HAP-1 (cell line): Measurements from ENCODE around the gene ATP4A.

Experiments used
- DNase-seq, 2 experiments: peaks; one replicate each; pipeline ENCODE4 v3.0.0-alpha.2; 2016 to 2020; ENCODE audit warnings: low spot score in 2 of 2
- H3K27me3 ChIP-seq: fragments of 250-450 bp; sonication (Bioruptor Pico); 2 replicates; pipeline ENCODE4 v1.5.1; 2020; ENCODE audit warnings: low read depth, mild to moderate bottlenecking, moderate library complexity
- H3K36me3 ChIP-seq: fragments of 250-450 bp; sonication (Bioruptor Pico); replicated peaks from 2 replicates; pipeline ENCODE4 v1.5.1; 2020; ENCODE audit warnings: mild to moderate bottlenecking
- H3K4me1 ChIP-seq: fragments of 250-450 bp; sonication (Bioruptor Pico); 2 replicates; pipeline ENCODE4 v1.5.1; 2020; ENCODE audit warnings: mild to moderate bottlenecking
- H3K4me3 ChIP-seq: fragments of 250-450 bp; sonication (Bioruptor Pico); 2 replicates; pipeline ENCODE4 v1.5.1; 2020; ENCODE audit warnings: mild to moderate bottlenecking, moderate library complexity
- H3K9me3 ChIP-seq: fragments of 250-450 bp; sonication (Bioruptor Pico); 2 replicates; pipeline ENCODE4 v1.5.1; 2020; ENCODE audit warnings: mild to moderate bottlenecking, moderate library complexity
- in situ Hi-C: fragments of 300-500 bp; cut with MboI; formaldehyde crosslinking; loops from 3 replicates; pipeline ENCODE4 v1.14.3; 2020; ENCODE audit warnings: low sequenced_read_pairs, inconsistent platforms, mixed read lengths

The ATP4A gene

GRCh38 chr19:35559781-35560180 is 3.7 kb downstream of the ATP4A start:
- in situ Hi-C loops, result no loop called here
- no peaks in the 10 kb centered on the region for H3K9me3 ChIP-seq
- H3K27me3 ChIP-seq, result peaks cover 2% of the 10 kb centered on the region; the same call in 1 of the 2 replicates
- H3K36me3 ChIP-seq, result no peaks in the 10 kb centered on the region
- DNase-seq, result no peak
- H3K4me1 ChIP-seq, result no peaks in the 10 kb centered on the region; the same call in none of the 2 replicates
- no peak overlapping the region for H3K4me3 ChIP-seq

- Histone ChIP-seq H3K27me3 (peaks cover 2% of the 10 kb centered on the region; the same call in 1 of the 2 replicates), H3K4me3 (no peak overlapping the region), H3K4me1 (no peaks in the 10 kb centered on the region; the same call in none of the 2 replicates), H3K36me3 (no peaks in the 10 kb centered on the region), H3K9me3 (no peaks in the 10 kb centered on the region)
- in situ Hi-C loops, result no loop called here
- DNase-seq, result no peak
These were observed 4.2 kb downstream of the ATP4A start for GRCh38 chr19:35559281-35559659.

- Histone ChIP-seq H3K9me3 (no peaks in the 10 kb centered on the region), H3K4me1 (no peaks in the 10 kb centered on the region; the same call in none of the 2 replicates), H3K27me3 (peaks cover 2% of the 10 kb centered on the region; the same call in 1 of the 2 replicates), H3K4me3 (peak overlapping the region; percentile 42), H3K36me3 (no peaks in the 10 kb centered on the region)
- in situ Hi-C loops, result no loop called here
- DNase-seq, result no peak
These were observed 4.8 kb downstream of the ATP4A start for GRCh38 chr19:35558400-35559280.

GRCh38 chr19:35557539-35558399 is 5.7 kb downstream of the ATP4A start:
- H3K4me1 ChIP-seq, result no peaks in the 10 kb centered on the region; the same call in none of the 2 replicates
- DNase-seq, result peak; percentile 75 to 98
- peak overlapping the region; percentile 42 for H3K4me3 ChIP-seq
- peaks cover 2% of the 10 kb centered on the region; the same call in 1 of the 2 replicates for H3K27me3 ChIP-seq
- in situ Hi-C loops, result no loop called here
- H3K9me3 ChIP-seq, result no peaks in the 10 kb centered on the region
- H3K36me3 ChIP-seq, result no peaks in the 10 kb centered on the region

- no peaks in the 10 kb centered on the region for H3K9me3 ChIP-seq
- no peak overlapping the region for H3K4me3 ChIP-seq
- in situ Hi-C loops, result no loop called here
These were observed 6.5 kb downstream of the ATP4A start for GRCh38 chr19:35556846-35557538.

GRCh38 chr19:35556025-35556590 is 7.3 kb downstream of the ATP4A start:
- in situ Hi-C loops, result no loop called here
- H3K27me3 ChIP-seq, result peaks cover 2% of the 10 kb centered on the region; the same call in 1 of the 2 replicates
- H3K4me3 ChIP-seq, result no peak overlapping the region
- no peak for DNase-seq
- H3K4me1 ChIP-seq, result no peaks in the 10 kb centered on the region; the same call in none of the 2 replicates
- no peaks in the 10 kb centered on the region for H3K9me3 ChIP-seq
- H3K36me3 ChIP-seq, result no peaks in the 10 kb centered on the region

More at GRCh38 chr19:35556846-35557538, 6.5 kb downstream of the ATP4A start:
- no peaks in the 10 kb centered on the region; the same call in none of the 2 replicates for H3K4me1 ChIP-seq
- H3K36me3 ChIP-seq, result no peaks in the 10 kb centered on the region
- no peak for DNase-seq
- H3K27me3 ChIP-seq, result peaks cover 2% of the 10 kb centered on the region; the same call in 1 of the 2 replicates

GRCh38 chr19:35555301-35556005 is 8.0 kb downstream of the ATP4A start:
- no peaks in the 10 kb centered on the region for H3K36me3 ChIP-seq
- H3K27me3 ChIP-seq, result peaks cover 2% of the 10 kb centered on the region; the same call in 1 of the 2 replicates
- no peaks in the 10 kb centered on the region for H3K9me3 ChIP-seq
- no peak overlapping the region for H3K4me3 ChIP-seq
- in situ Hi-C loops, result no loop called here
- peak; percentile 37 to 59 for DNase-seq
- no peaks in the 10 kb centered on the region; the same call in none of the 2 replicates for H3K4me1 ChIP-seq

- Histone ChIP-seq H3K36me3 (peaks cover 1% of the 10 kb centered on the region; the same call in 1 of the 2 replicates), H3K27me3 (peaks cover 1% of the 10 kb centered on the region; the same call in 1 of the 2 replicates), H3K4me3 (no peak overlapping the region), H3K9me3 (no peaks in the 10 kb centered on the region), H3K4me1 (no peaks in the 10 kb centered on the region; the same call in none of the 2 replicates)
- DNase-seq, result no peak
- in situ Hi-C loops, result no loop called here
These were observed 9.4 kb downstream of the ATP4A start for GRCh38 chr19:35554076-35554475.

GRCh38 chr19:35553385-35554000 is 10.0 kb downstream of the ATP4A start:
- H3K27me3 ChIP-seq, result no peaks in the 10 kb centered on the region
- H3K4me1 ChIP-seq, result no peaks in the 10 kb centered on the region; the same call in none of the 2 replicates
- H3K36me3 ChIP-seq, result peaks cover 7% of the 10 kb centered on the region
- H3K4me3 ChIP-seq, result no peak overlapping the region
- no peaks in the 10 kb centered on the region for H3K9me3 ChIP-seq
- DNase-seq, result no peak
- in situ Hi-C loops, result no loop called here

GRCh38 chr19:35552534-35553384 is 10.7 kb downstream of the ATP4A start:
- in situ Hi-C loops, result no loop called here
- DNase-seq, result no peak

GRCh38 chr19:35551091-35551810 is 12.2 kb downstream of the ATP4A start:
- in situ Hi-C loops, result no loop called here
- no peak overlapping the region for H3K4me3 ChIP-seq
- no peaks in the 10 kb centered on the region for H3K9me3 ChIP-seq
- peaks cover 2% of the 10 kb centered on the region for H3K4me1 ChIP-seq
- DNase-seq, result no peak
- H3K36me3 ChIP-seq, result peaks cover 18% of the 10 kb centered on the region
- H3K27me3 ChIP-seq, result no peaks in the 10 kb centered on the region

More at GRCh38 chr19:35552534-35553384, 10.7 kb downstream of the ATP4A start:
- no peaks in the 10 kb centered on the region; the same call in 1 of the 2 replicates for H3K4me1 ChIP-seq
- no peaks in the 10 kb centered on the region for H3K9me3 ChIP-seq
- H3K27me3 ChIP-seq, result no peaks in the 10 kb centered on the region
- peaks cover 7% of the 10 kb centered on the region for H3K36me3 ChIP-seq
- H3K4me3 ChIP-seq, result no peak overlapping the region
